HG02840 (cell line): Measurements from ENCODE around the gene CSNK1G2.

Source experiments
- ATAC-seq: cut with Tn5 transposase; IDR thresholded peaks from one replicate; pipeline ENCODE4 v1.9.1; 2021; ENCODE audit warnings: mild to moderate bottlenecking, moderate library complexity, moderate number of reproducible peaks; ENCODE audit not compliant: unreplicated experiment, low FRiP score

Gene CSNK1G2

DNA sequence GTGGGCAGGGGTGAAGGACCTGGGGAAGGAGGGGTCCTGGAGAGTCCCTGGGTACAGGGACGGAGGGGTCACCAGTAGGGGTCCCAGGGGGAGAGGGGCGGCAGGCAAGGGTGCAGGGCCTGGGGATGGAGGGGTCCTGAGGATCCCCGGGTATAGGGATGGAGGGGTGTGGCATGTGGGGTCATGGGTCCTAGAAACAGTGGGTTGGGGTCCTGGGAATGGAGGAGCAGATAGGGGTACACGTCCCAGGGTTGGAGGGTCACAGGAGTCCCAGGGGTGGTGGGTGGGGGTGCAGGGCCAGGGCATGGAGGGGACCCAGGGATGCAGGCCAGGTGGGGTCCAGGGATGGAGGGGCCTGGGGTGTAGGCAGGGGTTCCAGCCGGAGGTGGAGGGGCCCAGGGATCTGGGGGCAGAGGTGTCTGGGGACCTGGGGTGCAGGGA lies 73.2 kb downstream of the CSNK1G2 start:
- no peak for ATAC-seq

DNA sequence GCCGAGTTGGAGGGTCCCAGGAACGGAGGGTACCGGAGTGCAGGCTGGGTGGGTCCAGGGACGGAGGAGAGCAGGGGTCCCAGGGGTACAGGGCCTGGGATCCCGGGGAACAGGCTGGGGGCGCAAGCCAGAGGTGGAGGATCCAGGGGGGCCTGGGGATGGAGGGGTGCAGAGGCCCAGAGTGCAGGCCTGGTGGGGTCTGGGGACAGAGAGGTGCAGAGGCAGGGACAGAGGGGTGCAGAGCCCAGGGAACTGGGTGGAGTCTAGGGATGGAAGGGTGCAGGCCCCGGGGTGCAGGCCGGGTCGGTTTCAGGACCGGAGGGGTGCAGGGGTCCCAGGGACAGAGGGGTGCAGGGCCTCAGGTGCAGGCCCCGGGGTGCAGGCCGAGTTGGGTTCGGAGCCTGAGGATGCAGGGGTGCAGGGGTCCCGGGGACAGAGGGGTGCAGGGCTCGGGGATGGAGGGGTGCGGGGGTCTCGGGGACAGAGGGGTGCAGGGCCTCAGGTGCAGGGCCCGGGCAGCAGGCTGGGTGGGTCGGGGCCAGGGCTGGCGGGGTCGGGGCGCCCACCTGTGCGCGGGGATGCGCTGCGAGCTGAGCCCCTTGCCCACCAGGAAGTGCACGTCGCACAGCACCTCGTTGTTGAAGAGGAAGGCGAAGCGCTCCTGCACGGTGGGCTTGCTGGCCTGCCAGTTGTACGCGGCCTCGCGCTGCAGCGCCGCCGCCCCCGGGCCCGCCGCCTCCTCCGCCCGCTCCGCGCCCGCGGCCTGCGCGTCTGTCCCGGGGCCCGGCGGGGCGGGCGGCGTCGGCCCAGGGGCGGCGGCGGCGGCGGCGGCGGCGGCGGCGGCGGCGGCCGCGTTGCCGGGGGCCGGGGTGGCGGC lies 74.0 kb downstream of the CSNK1G2 start:
- no peak for ATAC-seq

DNA sequence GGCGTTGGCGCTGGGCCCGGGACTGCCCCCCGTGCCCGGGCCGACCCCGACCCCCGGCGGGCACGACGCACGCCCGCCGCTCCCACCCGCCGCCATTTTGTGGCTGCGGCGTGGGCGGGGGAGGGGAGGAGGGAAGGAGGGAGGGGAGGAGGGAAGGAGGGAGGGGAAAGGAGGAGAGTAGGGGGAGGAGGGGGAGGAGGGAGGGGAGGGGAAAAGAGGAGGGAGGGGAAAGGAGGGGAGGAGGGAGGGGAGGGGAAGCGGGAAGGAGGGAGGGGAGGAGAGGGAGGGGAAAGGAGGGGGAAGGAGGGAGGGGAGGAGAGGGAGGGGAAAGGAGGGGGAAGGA lies 74.6 kb downstream of the CSNK1G2 start, which contains the start of gene BTBD2:
Gene BTBD2 (minus strand): TSS at position 107 of the 343 bp plus-strand sequence. CDS start 11 bp downstream, at position 96.
- ATAC-seq: no peak

DNA sequence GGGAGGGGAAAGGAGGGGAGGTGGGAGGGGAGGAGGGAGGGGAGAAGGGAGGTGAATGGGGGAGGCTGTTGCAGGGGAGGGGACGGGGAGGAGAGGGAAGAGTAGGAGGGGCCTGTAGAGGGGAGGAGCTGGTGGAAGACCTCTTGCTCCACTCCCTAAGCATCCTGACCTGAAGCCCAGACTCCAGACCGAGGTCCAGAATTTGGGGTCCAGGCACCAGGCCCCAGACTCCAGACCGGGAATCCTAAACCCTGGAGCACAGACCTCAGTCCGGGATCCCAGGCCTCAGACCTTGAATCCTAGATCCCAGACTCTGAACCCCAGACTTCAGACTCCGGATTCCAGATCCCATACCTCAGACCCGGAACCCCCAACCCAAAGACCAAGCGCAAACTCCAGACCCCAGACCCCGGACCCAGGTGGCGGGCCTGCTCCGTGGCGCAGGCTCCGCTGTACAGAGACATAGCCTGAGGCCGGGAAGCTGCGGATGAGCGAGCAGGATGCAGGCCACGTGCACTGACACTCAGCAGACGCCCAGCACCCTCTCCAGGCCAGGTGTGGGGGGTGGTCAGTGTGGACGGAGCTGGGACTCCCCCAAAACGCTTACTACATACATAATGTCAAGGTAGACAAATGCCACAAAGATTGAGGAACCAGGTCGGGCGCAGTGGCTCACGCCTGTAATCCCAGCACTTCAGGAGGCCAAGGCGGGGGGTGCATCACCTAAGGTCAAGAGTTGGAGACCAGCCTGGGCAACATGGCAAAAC lies 75.3 kb downstream of the CSNK1G2 start:
- ATAC-seq: no peak

DNA sequence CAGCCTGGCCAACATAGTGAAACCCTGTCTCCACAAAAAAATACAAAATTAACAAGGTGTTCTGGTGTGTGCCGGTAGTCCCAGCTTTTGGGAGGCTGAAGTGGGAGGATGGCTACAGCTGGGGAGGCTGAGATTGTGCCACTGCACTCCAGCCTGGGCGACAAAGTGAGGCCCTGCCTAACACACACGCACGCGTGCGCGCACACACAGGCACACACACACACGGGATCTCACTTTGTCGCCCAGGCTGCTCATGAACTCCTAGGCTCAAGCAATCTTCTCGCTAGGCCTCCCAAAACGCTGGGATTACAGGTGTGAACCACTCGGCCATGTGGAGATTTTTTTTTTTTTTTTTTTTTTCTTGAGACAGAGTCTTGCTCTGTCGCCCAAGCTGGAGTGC lies 77.8 kb downstream of the CSNK1G2 start:
- no peak for ATAC-seq

DNA sequence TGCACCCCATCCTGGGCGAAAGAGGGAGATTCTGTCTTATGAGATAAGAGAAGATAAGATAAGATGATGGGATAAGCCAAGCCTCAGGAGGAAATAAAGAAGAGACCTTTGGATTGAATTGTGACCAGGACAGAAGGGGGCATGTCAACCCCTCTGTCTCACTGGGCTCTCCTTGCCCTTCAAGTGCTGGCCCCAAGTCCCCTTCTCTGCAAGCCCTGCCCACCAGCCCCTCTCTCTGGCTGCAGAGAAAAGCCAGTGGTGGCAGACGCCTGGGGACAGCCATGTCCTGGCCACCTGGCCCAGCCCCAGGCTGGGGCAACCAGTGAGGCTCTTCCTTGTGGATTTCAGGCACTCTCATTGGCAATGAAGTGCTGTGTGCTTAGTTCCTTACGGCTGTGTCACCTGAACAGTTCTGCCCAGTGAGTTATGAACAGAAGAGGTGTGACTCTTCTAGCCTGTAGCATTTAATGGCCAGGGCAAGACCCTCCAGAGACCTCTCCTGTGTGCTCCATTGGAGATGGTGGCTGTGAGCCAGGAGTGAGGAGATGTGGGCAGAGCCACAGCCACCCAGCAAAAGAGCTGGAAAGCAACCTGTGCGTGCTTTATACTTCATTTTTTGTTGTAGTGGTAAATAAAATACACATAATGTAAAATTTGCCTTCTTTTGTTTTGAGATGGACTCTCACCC lies 80.6 kb downstream of the CSNK1G2 start:
- no peak for ATAC-seq

DNA sequence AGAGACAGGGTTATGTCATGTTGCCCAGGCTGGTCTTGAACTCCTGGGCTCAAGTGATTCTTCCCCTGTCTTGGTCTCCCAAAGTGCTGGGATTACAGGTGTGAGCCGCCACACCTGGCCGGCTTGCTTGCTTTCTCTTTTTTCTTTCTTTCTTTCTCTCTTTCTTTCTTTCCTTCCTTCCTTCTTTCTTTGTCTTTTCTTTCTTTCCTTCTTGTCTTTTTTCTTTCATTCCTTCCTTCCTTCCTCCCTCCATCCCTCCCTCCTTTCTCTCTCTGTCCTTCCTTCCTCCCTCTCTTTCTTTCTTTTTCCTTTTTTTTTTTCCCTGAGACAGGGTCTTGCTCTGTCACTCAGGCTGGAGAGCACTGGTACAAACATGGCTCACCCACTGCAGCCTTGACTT lies 81.3 kb downstream of the CSNK1G2 start:
- no peak for ATAC-seq

DNA sequence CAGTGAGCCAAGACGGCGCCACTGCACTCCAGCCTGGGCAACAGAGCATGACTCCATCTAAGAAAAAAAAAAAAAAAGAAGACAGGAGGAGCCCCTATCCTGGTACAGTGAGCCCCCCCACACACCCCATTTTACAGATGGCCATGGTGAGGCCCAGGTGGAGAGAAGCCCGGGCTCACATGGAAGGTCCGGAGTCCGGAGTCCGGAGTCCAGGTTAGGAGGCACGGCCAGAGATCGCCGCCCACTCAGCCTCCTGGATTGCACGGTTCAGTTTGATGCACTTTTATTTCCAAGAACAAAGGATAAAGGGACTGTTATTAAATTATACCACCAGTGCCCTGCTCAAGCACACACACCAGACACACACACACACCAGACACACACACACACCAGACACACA lies 85.8 kb downstream of the CSNK1G2 start:
- ATAC-seq: no peak

DNA sequence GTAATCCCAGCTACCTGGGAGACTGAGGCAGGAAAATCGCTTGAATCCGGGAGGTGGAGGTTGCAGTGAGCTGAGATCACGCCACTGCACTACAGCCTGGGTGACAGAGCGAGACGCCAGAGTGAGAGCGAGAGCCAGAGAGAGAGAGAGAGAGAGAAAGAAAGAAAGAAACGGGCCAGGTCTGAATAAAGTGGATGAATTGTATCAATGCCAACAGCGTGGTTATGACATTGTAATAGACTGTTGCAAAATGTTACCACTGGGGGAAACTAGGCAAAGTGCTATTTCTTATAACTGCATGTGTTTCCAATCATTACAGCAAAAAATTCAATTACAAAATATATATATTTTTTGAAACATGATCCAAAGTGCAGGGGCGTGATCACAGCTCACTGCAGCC lies 86.4 kb downstream of the CSNK1G2 start:
- ATAC-seq: no peak
